Activated gamma-delta T cell treated with Interleukin-2 at 50 U/mL for 16 hours (primary cell): ENCODE measurements around the gene GHRHR.

Source experiments
- DNase-seq: peaks from one replicate; pipeline ENCODE4 v3.0.0-alpha.2; 2020

The GHRHR gene

GRCh38 chr7:30986331-30986730 lies 22.6 kb downstream of the GHRHR start:
- no peak for DNase-seq

GRCh38 chr7:30986738-30987137 lies 23.0 kb downstream of the GHRHR start:
- DNase-seq, result no peak

GRCh38 chr7:30987178-30987577 lies 23.4 kb downstream of the GHRHR start:
- DNase-seq, result no peak

GRCh38 chr7:30987936-30988335 lies 24.2 kb downstream of the GHRHR start:
- no peak for DNase-seq

GRCh38 chr7:30988351-30989005 lies 24.7 kb downstream of the GHRHR start:
- no peak for DNase-seq

GRCh38 chr7:30989008-30989823 lies 25.5 kb downstream of the GHRHR start:
- no peak for DNase-seq

- no peak for DNase-seq
Observed at GRCh38 chr7:30989824-30990672, 26.3 kb downstream of the GHRHR start.

GRCh38 chr7:30990673-30991170 lies 27.0 kb downstream of the GHRHR start:
- DNase-seq, result no peak

GRCh38 chr7:30992414-30992813 lies 28.7 kb downstream of the GHRHR start:
- DNase-seq, result no peak

- no peak for DNase-seq
Observed at GRCh38 chr7:30994206-30995100, 30.7 kb downstream of the GHRHR start.

- no peak for DNase-seq
Observed at GRCh38 chr7:30995536-30995935, 31.8 kb downstream of the GHRHR start.

GRCh38 chr7:30996256-30996655 lies 32.5 kb downstream of the GHRHR start:
- DNase-seq, result no peak

GRCh38 chr7:30996883-30997282 lies 33.1 kb downstream of the GHRHR start:
- DNase-seq, result no peak

- no peak for DNase-seq
Observed at GRCh38 chr7:30997316-30997715, 33.6 kb downstream of the GHRHR start.

GRCh38 chr7:30998180-30998579 lies 34.4 kb downstream of the GHRHR start:
- DNase-seq, result no peak

GRCh38 chr7:31000161-31000693 lies 36.5 kb downstream of the GHRHR start:
- DNase-seq, result no peak

- no peak for DNase-seq
Observed at GRCh38 chr7:31000779-31001178, 37.0 kb downstream of the GHRHR start.

- no peak for DNase-seq
Observed at GRCh38 chr7:31002256-31002655, 38.5 kb downstream of the GHRHR start.

GRCh38 chr7:31003097-31003496 lies 39.3 kb downstream of the GHRHR start:
- DNase-seq, result no peak

GRCh38 chr7:31003721-31004120 lies 40.0 kb downstream of the GHRHR start:
- no peak for DNase-seq

- DNase-seq, result no peak
Observed at GRCh38 chr7:31004393-31004792, 40.6 kb downstream of the GHRHR start.

- no peak for DNase-seq
Observed at GRCh38 chr7:31006857-31007256, 43.1 kb downstream of the GHRHR start.
